Upper lobe of right lung (tissue), 1 donor: ENCODE results near the gene GREB1L. TPM values are rescaled to one million over a fixed set of nuclear protein-coding genes. Genes with fewer than 3 reads are reported as not detected.
A peak's percentile ranks its signal among the peaks of the same experiment; 100 is the strongest.

Experiments used
- ATAC-seq: fragments of 200-7000 bp; cut with Tn5 transposase; one replicate; pipeline ENCODE4 v1.9.1; 2020; ENCODE audit warnings: mild to moderate bottlenecking, moderate library complexity
- DNase-seq: peaks from one replicate; pipeline ENCODE4 v3.0.0-alpha.2; 2020
- H3K27ac ChIP-seq: fragments of 200-600 bp; one replicate; pipeline ENCODE4 v1.8.0; 2022
- H3K27me3 ChIP-seq: fragments of 200-600 bp; one replicate; pipeline ENCODE4 v1.8.0; 2022; ENCODE audit warnings: mild to moderate bottlenecking
- H3K36me3 ChIP-seq: fragments of 200-600 bp; one replicate; pipeline ENCODE4 v1.8.0; 2022
- H3K4me1 ChIP-seq: fragments of 200-600 bp; one replicate; pipeline ENCODE4 v1.8.0; 2022
- H3K4me3 ChIP-seq: fragments of 200-600 bp; one replicate; pipeline ENCODE4 v1.8.0; 2022; ENCODE audit warnings: mild to moderate bottlenecking
- H3K9me3 ChIP-seq: fragments of 200-600 bp; one replicate; pipeline ENCODE4 v1.8.0; 2022
- intact Hi-C: fragments of 100-400 bp; cut with DNase I; formaldehyde crosslinking; loops from one replicate; pipeline ENCODE4 v1.11.0; 2022
- total RNA-seq: library from RNA; stranded (reverse); fragmentation: NEBNext Ultra II Directional; extraction: Animal tissue kit (Norgen Biotek cat#: 25700); gene quantifications from one replicate; pipeline ENCODE4 v1.2.1, GENCODE V29; 2021
- TF ChIP-seq, protein P1 (sequence below): fragments of 200-600 bp; IDR thresholded peaks from one replicate; pipeline ENCODE4 v1.8.0; 2022; ENCODE audit warnings: antibody characterized with exemption
- donor health status: DM: no; HTN: yes; CAD: no; lungs with severe emphysema.

GREB1L gene
- total RNA-seq, 1 donor from 2014 or later, result 1.2 TPM

- intact Hi-C loops, result no loop called here
- no peak for ATAC-seq
- Histone ChIP-seq H3K27ac (no peak overlapping the region), H3K27me3 (no peaks in the 10 kb centered on the region), H3K4me3 (no peak overlapping the region), H3K9me3 (no peaks in the 10 kb centered on the region), H3K4me1 (no peaks in the 10 kb centered on the region), H3K36me3 (no peaks in the 10 kb centered on the region)
- no peak for DNase-seq
- TF ChIP-seq, protein P1, sequence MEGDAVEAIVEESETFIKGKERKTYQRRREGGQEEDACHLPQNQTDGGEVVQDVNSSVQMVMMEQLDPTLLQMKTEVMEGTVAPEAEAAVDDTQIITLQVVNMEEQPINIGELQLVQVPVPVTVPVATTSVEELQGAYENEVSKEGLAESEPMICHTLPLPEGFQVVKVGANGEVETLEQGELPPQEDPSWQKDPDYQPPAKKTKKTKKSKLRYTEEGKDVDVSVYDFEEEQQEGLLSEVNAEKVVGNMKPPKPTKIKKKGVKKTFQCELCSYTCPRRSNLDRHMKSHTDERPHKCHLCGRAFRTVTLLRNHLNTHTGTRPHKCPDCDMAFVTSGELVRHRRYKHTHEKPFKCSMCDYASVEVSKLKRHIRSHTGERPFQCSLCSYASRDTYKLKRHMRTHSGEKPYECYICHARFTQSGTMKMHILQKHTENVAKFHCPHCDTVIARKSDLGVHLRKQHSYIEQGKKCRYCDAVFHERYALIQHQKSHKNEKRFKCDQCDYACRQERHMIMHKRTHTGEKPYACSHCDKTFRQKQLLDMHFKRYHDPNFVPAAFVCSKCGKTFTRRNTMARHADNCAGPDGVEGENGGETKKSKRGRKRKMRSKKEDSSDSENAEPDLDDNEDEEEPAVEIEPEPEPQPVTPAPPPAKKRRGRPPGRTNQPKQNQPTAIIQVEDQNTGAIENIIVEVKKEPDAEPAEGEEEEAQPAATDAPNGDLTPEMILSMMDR, result no peak
Measured at GRCh38 chr18:21486905-21487437, 244.9 kb downstream of the GREB1L start.

DNA sequence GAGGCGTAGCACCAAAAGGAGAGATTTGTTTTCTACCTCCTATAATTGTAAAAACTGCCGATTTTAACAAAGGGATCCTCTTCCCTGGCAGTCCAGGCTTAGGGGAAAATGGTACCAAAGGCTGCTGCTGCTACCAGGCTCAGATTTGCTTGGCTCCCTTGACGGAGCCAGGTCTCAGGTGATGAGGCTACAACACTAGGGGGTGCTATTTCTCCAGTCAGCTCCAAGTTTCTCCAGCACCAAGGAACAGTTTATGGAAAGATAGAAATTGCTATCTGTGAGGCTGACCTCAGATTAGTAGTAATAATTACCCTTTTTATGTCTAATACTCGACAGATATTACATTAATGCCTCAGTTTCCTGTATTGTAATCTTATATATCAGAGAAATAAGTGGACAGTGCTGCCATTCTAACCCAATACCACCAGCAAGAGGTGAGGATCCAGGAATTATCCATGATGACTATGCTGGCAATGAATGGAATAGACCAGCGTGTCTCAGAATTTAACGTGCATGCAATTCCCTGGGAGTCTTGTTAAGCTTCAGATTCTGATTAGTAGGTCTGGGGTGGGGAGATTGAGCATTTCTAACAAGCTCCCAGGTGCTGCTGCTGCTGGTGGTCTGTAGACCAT is 247.2 kb downstream of the GREB1L start:
- Histone ChIP-seq H3K4me3 (no peak overlapping the region), H3K9me3 (no peaks in the 10 kb centered on the region), H3K4me1 (no peaks in the 10 kb centered on the region), H3K27ac (no peak overlapping the region), H3K27me3 (no peaks in the 10 kb centered on the region), H3K36me3 (no peaks in the 10 kb centered on the region)
- DNase-seq (no peak), ATAC-seq (peak; percentile 88)
- TF ChIP-seq, protein P1, result peak; percentile 67
- intact Hi-C loops, result no loop called here

- intact Hi-C loops, result no loop called here
- ATAC-seq (no peak), DNase-seq (no peak)
- TF ChIP-seq, protein P1, result no peak
- H3K36me3 ChIP-seq, result no peaks in the 10 kb centered on the region
- H3K4me3 ChIP-seq, result no peak overlapping the region
- no peaks in the 10 kb centered on the region for H3K9me3 ChIP-seq
- H3K27ac ChIP-seq, result no peak overlapping the region
- H3K27me3 ChIP-seq, result no peaks in the 10 kb centered on the region
- no peaks in the 10 kb centered on the region for H3K4me1 ChIP-seq
Measured at GRCh38 chr18:21489919-21490495, 248.0 kb downstream of the GREB1L start.

DNA sequence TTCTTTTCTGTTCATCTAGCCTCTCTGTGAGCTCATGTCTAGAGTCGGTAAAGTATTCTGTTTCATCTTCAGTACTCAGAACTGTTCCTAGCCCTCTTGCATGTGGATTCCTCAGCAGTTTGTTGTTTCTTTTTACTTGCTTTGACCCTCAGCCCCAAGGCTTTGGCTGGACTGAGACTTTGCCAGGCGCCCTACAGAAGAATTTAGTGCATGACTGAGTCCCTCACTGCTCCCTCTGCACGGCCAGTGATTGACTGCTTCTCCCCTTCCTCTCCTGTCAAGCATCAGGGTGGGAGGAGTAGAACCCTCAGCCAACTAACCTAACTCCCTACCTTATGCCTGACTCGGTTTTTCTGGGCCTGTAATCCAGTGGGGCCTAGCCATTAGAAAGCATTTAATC is 248.7 kb downstream of the GREB1L start:
- Histone ChIP-seq H3K9me3 (no peaks in the 10 kb centered on the region), H3K27ac (no peak overlapping the region), H3K4me3 (no peak overlapping the region), H3K4me1 (no peaks in the 10 kb centered on the region), H3K36me3 (no peaks in the 10 kb centered on the region), H3K27me3 (no peaks in the 10 kb centered on the region)
- TF ChIP-seq, protein P1, result no peak
- intact Hi-C loops, result no loop called here
- ATAC-seq (no peak), DNase-seq (no peak)

DNA sequence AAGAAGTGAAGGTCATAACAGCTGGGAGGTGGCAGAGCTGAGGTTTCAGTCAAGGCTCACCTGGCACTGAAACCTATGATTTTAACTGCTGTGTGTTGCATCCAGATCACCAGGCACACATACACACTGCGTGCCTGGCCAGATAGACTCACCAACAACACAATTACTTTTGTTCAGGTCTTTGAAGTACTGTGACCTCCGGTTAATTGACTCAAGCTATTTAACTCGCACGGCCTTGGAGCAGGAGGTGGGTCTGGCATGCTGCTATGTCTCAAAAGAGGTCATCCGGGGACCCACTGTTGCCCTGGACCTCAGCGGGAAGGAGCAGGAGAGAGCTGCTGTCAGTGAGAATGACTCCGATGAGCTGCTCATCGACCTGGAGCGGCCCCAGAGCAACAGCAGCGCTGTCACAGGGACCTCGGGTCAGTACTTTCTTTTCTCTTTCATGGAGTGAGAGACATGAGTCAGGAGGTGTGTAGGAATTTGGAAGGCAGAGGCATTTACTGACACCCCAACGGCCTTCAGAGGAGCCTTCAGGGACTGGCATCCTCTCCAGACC is 254.3 kb downstream of the GREB1L start:
- Histone ChIP-seq H3K9me3 (no peaks in the 10 kb centered on the region), H3K4me3 (no peak overlapping the region), H3K27me3 (no peaks in the 10 kb centered on the region), H3K36me3 (no peaks in the 10 kb centered on the region), H3K27ac (no peak overlapping the region), H3K4me1 (no peaks in the 10 kb centered on the region)
- intact Hi-C loops, result no loop called here
- TF ChIP-seq, protein P1, result no peak
- ATAC-seq (no peak), DNase-seq (no peak)
